VCaP (cell line): Measurements from ENCODE around the gene RALGDS.

Source experiments
- H3K27ac ChIP-seq: fragments of 450-650 bp; 2 replicates; pipeline ENCODE4 v1.5.1; 2017
- CTCF ChIP-seq: fragments of 450-650 bp; conservative IDR thresholded peaks from 2 replicates; pipeline ENCODE4 v1.5.1; 2017; ENCODE audit warnings: mild to moderate bottlenecking, moderate library complexity

The RALGDS gene

GRCh38 chr9:133158695-133159094 is 37.7 kb upstream of the RALGDS start:
- no peak overlapping the region for H3K27ac ChIP-seq
- TF ChIP-seq CTCF: no peak

GRCh38 chr9:133155156-133155555 is 34.1 kb upstream of the RALGDS start:
- no peak for TF ChIP-seq CTCF
- no peak overlapping the region for H3K27ac ChIP-seq

- H3K27ac ChIP-seq: no peak overlapping the region
- no peak for TF ChIP-seq CTCF
These were observed 33.3 kb upstream of the RALGDS start for GRCh38 chr9:133154097-133154989.

- no peak for TF ChIP-seq CTCF
These were observed 32.4 kb upstream of the RALGDS start for GRCh38 chr9:133153227-133154096.

GRCh38 chr9:133151601-133152525 is 30.8 kb upstream of the RALGDS start:
- TF ChIP-seq CTCF: no peak
- H3K27ac ChIP-seq: no peak overlapping the region

More at GRCh38 chr9:133153227-133154096, 32.4 kb upstream of the RALGDS start:
- no peak overlapping the region for H3K27ac ChIP-seq

GRCh38 chr9:133151041-133151440 is 30.0 kb upstream of the RALGDS start:
- no peak overlapping the region for H3K27ac ChIP-seq
- no peak for TF ChIP-seq CTCF
